HT-29 (cell line): ENCODE results near the gene CFAP410. TPM values are rescaled to one million over a fixed set of nuclear protein-coding genes. Genes with fewer than 3 reads are reported as not detected.
"Not testable (repeated sequence)": the region's sequence is repeated elsewhere in the genome, so short reads cannot be mapped to it uniquely, and the experiment has no call there.

Experiments used
- DNase-seq: peaks from one replicate; pipeline ENCODE4 v3.0.0-alpha.2; 2015; ENCODE audit warnings: low spot score
- total RNA-seq: library from RNA; depleted of rRNA; stranded (reverse); fragments of >200 nt; shearing (Covaris generic); gene quantifications from 2 replicates; pipeline ENCODE4 v1.2.3, GENCODE V29; 2014

Gene CFAP410
- total RNA-seq, 1 experiment from 2014 or later: 21.7 TPM

DNA sequence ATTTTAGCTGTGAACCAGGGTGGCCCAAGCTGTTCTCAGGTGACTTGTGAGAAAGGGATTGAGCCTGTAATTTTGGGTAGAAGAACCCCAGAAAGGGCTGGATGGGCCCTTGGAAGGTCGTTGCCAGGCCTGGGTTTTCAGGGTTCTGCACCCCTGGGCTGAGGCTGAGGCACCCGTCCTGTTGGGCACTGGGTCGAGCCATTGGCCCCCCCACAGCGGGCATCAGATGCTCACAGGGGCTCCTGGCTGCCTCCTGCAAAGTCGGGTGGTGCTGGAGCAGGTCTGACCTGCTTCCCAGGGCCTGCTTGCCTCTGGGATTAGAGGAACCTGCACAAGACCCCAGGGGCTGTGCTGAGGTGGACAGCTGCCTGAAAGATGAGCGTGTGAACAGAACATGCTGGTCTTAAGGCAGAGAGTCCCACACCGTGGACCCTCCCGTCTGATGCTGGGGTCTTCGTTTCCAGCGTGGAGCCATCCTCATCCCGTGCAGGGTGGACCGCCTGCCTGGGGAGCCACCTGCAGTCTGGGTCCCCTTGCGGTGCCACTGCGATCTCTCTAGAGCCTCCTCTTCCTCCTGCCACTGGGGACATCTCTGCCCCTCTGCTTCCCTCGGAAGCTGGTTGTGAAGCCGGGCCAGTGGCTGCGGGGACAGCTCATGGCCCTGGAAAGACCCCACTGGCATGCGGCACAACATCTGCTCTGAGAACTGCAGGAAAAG, 12.5 kb upstream of the CFAP410 start:
- no peak for DNase-seq

DNA sequence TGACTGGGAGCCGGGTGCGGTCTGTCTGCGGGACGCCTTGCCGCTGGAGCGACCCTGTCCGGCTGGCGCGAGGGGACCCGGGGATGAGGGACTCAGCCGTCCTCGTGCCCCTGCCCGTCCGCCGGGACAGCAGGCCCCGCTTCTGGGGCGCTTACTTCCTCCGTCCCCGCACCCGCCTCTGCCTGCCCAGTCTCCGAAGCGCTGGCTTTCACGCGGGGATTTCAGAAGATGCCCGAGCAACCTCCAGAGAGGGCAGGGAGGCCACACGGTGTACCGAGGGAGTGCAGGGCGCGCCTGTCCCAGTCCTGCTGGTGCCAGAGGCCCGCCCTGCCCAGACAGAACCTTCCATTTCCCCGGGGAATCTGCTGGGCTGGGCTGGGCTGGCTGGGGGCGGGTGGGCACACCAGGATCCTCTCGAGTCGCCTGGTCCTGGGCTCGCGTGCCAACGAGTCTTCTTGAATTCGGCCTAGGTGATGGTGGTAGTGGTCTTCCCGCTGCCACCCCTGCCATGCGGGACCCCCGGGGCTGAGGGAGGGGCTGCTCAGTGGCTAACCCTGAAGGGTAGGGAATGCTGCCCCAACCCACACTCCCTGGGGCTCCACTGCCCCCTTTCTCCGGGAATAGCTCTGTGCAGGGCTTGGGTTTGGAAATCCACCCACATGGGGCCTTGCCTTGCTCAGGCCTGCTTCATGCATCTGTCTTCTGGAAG, 11.7 kb upstream of the CFAP410 start:
- DNase-seq: no peak

- no peak for DNase-seq
Measured at GRCh38 chr21:44349847-44350772, 10.9 kb upstream of the CFAP410 start.

- no peak for DNase-seq
Measured at GRCh38 chr21:44349416-44349846, 10.2 kb upstream of the CFAP410 start.

- no peak for DNase-seq
Measured at GRCh38 chr21:44348861-44349260, 9.7 kb upstream of the CFAP410 start.

DNA sequence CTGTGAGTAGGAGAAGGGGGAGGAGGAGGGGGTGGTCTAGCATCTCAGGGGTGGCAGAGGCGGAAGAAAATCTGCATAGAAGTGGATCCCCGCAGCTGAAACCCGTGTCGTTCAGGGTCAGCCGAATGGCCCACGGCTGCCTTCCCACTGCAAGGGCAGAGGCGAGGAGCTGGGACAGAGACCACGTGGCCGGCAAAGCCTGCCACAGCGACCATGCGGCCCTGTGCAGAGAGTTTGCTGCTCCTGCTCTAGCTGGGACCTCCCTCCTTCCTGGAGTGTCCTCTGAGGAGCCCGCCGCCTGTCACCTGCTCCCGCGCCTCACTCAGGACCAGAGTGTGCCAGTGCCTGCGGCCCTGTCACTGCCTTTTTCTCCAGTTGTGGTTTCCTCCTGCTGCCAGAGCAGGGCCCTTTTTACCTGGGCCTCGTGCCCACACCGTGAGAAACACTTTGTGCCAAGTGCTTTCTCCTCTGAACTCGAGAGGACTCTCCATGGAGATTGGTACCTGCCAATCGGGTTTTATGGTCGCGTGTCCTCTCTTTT, 8.8 kb upstream of the CFAP410 start:
- DNase-seq: no peak

DNA sequence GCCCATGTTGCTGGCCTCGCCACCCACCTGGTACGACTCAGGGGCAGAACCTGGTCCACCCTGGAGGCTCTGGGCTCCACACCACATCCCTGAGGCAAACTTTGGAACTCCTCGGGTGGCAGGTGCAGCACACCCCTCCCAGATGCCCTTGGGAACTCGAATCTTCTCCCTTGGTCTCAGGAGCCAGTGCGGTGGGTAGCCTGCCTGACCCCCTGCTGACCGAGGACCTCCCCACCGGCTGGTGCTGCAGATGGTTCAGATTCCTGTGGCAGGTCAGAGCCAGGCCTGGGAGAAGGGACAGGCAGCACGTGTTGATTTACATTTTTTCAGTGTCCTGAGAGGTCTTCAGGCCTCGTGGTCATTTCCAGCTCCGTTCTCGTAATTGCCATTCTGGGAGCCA, 6.3 kb upstream of the CFAP410 start:
- no peak for DNase-seq

- no peak for DNase-seq
Measured at GRCh38 chr21:44344541-44345183, 5.5 kb upstream of the CFAP410 start.

DNA sequence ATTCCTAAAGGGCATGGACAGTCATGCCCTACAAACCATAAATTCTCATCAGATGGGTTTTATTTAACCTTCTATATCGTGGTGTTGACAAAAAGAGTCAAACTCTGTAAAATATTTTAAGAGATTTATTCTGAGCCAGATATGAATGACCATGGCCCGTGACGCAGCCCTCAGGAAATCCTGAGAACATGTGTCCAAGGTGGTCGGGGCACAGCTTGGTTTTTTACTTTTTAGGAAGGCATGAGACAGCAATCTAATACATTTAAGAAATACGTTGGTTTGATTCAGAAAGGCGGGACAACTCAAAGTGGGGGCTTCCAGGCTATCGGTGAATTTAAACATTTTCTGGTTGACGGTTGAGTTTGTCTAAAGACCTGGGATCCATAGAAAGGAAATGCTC, 3.8 kb upstream of the CFAP410 start:
- not testable (repeated sequence) for DNase-seq

- DNase-seq: not testable (repeated sequence)
Measured at GRCh38 chr21:44341726-44342458, 2.7 kb upstream of the CFAP410 start.

DNA sequence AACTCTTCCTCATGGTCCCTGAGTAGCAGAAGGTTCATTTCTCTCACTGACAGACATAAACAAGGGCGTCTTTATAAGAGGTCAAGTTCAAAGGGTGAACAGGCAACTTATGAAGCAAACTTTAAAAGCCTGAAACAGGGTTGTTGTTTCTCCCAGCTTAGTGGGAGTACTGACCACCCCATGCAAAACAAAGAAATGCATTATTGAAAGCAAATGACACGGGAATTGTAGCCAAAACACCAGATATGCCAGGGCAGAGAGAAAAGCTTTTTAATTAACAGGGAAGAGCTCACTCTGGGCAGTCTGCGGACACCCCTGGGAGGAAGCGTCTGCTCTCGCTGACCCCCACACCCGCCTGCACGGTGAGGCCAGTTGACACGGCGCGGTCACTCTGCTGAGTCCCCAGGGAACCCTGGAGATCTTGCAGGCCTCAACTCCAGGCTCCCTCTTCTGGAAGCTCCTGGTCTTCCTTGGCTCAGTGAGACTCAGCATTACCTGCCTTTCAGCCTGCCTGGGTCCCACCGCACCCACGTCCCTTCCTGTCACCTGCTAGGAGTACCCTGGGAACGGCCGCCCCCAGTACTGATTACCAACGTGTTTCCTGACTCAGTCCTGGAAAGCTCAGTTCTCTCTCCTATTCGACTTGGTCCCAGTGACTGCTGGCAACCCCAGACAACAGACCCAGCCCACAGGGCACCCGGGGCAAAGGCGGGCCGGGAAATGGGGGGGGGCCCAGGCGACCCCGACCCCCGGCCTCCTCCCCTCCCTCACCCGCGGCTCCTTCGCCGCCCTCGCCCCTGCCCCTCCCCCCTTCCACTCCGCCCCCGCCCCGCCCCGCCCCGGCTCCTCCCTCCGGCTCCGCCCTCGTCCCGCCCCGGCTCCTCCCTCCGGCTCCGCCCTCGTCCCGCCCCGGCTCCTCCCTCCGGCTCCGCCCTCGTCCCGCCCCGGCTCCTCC, 972 bp downstream of the CFAP410 start:
- peak; percentile 64 for DNase-seq

GRCh38 chr21:44337449-44337848, 1.7 kb downstream of the CFAP410 start:
- DNase-seq: no peak

- DNase-seq: no peak
Measured at GRCh38 chr21:44335266-44336059, 3.7 kb downstream of the CFAP410 start.

DNA sequence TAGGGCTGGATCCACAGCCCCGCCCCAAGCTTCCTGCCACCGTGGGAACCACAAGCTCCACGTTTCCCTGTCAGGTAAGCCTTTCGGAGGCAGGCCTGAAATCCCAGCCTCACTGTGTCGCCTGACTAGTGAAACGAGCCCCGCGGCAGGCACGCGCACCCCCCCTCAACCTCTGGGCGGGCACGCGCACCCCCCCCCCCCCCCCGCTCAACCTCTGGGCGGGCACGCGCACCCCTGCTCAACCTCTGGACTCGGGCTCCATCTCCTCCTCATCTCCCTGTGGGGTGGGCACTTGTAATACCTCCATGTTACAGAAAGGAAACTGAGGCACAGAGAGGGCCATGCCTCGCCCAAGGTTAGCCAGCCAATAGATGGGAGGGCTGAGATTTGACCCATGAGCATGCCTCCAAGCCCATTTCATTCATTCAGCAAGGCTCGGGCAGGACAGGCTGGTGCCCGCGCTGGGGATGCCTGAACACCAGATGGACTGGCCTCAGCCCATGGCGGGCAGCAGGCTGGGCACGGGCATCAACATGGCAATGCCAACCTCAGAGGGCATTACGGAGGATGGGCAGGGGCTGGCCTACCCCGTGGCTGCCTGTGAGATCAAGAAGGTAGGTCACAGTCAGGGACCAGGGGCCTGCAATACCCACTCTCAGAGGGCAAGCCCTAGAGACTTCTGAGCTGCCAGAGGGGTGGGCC, 4.7 kb downstream of the CFAP410 start:
- DNase-seq: no peak

DNA sequence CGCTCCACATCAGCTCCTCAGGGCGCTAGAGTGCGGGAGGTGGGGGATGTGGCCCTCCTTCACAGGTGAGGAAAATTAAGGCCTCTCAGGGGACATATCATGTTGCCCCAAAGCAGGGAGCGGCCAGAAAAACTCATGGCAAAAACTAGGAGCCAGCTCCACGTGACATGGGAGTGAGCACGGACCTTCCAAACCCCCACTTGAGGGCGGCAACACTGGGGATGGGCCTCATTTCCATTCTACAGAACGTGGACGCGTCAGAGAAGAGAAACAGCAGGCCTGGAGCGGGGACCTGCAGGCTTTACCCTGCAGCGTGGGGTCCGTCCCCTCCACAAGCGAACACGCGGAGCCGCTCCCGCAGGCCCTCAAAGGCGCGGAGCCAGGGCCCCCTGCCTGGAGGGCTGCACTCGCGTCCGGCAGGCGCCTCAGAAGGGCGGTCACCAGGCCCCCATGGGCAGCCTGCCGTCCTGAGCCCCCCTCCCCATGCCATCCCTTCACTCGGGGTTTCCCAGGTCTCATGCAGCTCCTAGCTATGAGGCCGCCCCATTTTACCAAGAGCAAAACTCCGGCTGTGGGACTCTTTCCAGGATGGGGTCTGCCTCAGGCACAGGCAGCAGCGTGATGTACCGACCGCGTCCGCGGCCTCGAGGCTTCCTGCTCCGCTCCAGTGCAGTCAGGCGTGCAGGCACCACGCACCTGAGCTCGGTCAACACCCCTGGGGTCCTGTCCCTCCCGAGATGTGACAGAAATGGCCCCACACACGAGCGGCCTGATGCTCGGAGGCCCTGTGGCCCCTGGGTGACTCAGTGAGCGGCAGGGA, 5.5 kb downstream of the CFAP410 start:
- no peak for DNase-seq

DNA sequence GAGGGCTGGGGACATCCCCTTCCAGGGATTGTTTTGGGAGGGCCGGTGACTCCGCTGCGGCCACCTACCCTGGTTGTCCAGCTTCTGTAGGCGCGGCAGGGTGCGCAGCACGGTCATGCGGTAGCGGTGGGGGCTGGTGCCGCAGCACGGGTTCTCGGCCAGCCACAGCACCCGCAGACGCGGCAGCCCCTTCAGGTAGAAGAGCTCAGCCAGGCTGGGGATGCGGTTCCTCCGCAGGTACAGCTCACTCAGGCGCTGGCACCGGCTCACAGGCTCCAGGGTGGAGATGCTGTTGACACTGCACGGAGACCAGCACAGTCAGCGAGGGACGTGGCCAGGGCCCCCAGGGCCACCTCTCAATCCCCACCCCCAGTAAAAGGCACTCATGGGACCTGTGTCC, 6.2 kb downstream of the CFAP410 start:
- DNase-seq: no peak

DNA sequence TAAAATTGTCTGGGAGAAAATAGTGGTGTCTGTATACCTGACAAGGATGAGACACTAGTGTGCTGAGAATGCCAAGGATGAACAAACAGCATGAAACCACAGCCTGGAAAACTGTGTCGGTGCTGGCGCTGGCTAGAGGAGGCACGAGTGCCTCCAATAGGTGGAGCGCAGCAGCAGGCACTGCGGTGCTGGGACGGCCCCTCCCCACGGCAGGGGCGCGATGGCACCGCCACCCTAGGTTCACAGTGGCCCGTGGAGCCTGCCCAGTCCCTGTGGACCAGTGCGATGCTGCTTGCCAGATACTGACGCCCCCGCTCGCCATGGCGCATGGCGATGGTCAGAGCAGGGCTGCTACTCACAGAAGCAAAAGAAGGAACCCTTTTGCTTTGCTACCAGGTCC, 6.8 kb downstream of the CFAP410 start:
- no peak for DNase-seq
